HEK293 (cell line): ENCODE results near the gene NADK.

Experiments used
- CTCF ChIP-seq: fragments of 450-650 bp; formaldehyde crosslinking; IDR thresholded peaks from 2 replicates; pipeline ENCODE4 v1.5.1; 2016; ENCODE audit warnings: missing biosample characterization, missing genetic modification characterization
- MYNN ChIP-seq: fragments of 450-650 bp; formaldehyde crosslinking; IDR thresholded peaks from 2 replicates; pipeline ENCODE4 v1.5.1; 2016; ENCODE audit warnings: missing biosample characterization, missing genetic modification characterization, borderline replicate concordance
- PBX3 ChIP-seq: sonication (generic); formaldehyde crosslinking; IDR thresholded peaks from 2 replicates; pipeline ENCODE4 v1.8.1; 2022; ENCODE audit warnings: mild to moderate bottlenecking, moderate library complexity, missing genetic modification reagents
- YY1 ChIP-seq: fragments of 450-650 bp; formaldehyde crosslinking; IDR thresholded peaks from 2 replicates; pipeline ENCODE4 v1.5.1; 2018; ENCODE audit warnings: missing biosample characterization, missing genetic modification characterization
- ZFP41 ChIP-seq: fragments of 450-650 bp; formaldehyde crosslinking; IDR thresholded peaks from 2 replicates; pipeline ENCODE4 v1.5.1; 2016; ENCODE audit warnings: missing biosample characterization, missing genetic modification characterization, borderline replicate concordance
- ZIC2 ChIP-seq: fragments of 450-650 bp; formaldehyde crosslinking; IDR thresholded peaks from 2 replicates; pipeline ENCODE4 v1.5.1; 2016; ENCODE audit warnings: missing biosample characterization, missing genetic modification characterization
- ZNF184 ChIP-seq: fragments of 450-650 bp; IDR thresholded peaks from 2 replicates; pipeline ENCODE4 v1.5.1; 2018; ENCODE audit warnings: missing biosample characterization, mild to moderate bottlenecking, missing genetic modification characterization
- ZNF558 ChIP-seq: fragments of 450-650 bp; formaldehyde crosslinking; IDR thresholded peaks from 2 replicates; pipeline ENCODE4 v1.5.1; 2016; ENCODE audit warnings: missing biosample characterization, missing genetic modification characterization
- ZNF747 ChIP-seq: fragments of 450-650 bp; formaldehyde crosslinking; IDR thresholded peaks from 2 replicates; pipeline ENCODE4 v1.5.1; 2016; ENCODE audit warnings: missing biosample characterization, missing genetic modification characterization
- ZSCAN18 ChIP-seq: fragments of 450-650 bp; formaldehyde crosslinking; IDR thresholded peaks from 2 replicates; pipeline ENCODE4 v1.5.1; 2016; ENCODE audit warnings: missing biosample characterization, missing genetic modification characterization

- TF ChIP-seq CTCF (tag by site-specific recombination): no peak
- no peak for TF ChIP-seq MYNN (tag by site-specific recombination)
- no peak for TF ChIP-seq ZNF747 (tag by site-specific recombination)
- TF ChIP-seq YY1: no peak
- no peak for TF ChIP-seq ZFP41 (tag by site-specific recombination)
- TF ChIP-seq ZIC2: no peak
- TF ChIP-seq ZSCAN18 (tag by site-specific recombination): no peak
- no peak for TF ChIP-seq ZNF184 (tag by site-specific recombination)
- TF ChIP-seq PBX3 (CRISPR knock-in tag): no peak
- TF ChIP-seq ZNF558: no peak
These were observed 9.8 kb downstream of the NADK start for GRCh38 chr1:1768249-1768992.
